Vagina (tissue), 2 donors: ENCODE data around the gene B4GALT1. TPM values are rescaled to one million over a fixed set of nuclear protein-coding genes. Genes with fewer than 3 reads are reported as not detected.
"Not testable (repeated sequence)": the region's sequence is repeated elsewhere in the genome, so short reads cannot be mapped to it uniquely, and the experiment has no call there.

ENCODE experiments used
- DNase-seq, 2 donors: peaks; one replicate each; pipeline ENCODE4 v3.0.0-alpha.2; 2017; ENCODE audit errors: extremely low spot score in 2 of 2
- H3K27ac ChIP-seq: fragments of 200-600 bp; sonication (generic); one replicate; pipeline ENCODE4 v1.5.1; 2019
- H3K27me3 ChIP-seq: fragments of 200-600 bp; sonication (generic); one replicate; pipeline ENCODE4 v1.5.1; 2019
- H3K36me3 ChIP-seq, 2 donors: fragments of 200-600 bp; sonication (generic); one replicate each; pipeline ENCODE4 v1.5.1; 2017 to 2019
- H3K4me1 ChIP-seq: fragments of 200-600 bp; sonication (generic); one replicate; pipeline ENCODE4 v1.5.1; 2019
- H3K4me3 ChIP-seq, 2 donors: fragments of 200-600 bp; sonication (generic); 1 replicate in 1 of 2; 2 replicates in 1 of 2; pipeline ENCODE4 v1.5.1; 2016 to 2019
- H3K9me3 ChIP-seq: fragments of 200-600 bp; sonication (generic); one replicate; pipeline ENCODE4 v1.5.1; 2019
- POLR2A ChIP-seq, 2 donors: fragments of 450-650 bp; IDR thresholded peaks; one replicate each; pipeline ENCODE4 v1.6.1; 2017; ENCODE audit warnings: antibody characterized with exemption in 2 of 2, mild to moderate bottlenecking in 2 of 2, moderate library complexity in 2 of 2
- POLR2AphosphoS5 ChIP-seq, 2 donors: sonication (generic); formaldehyde crosslinking; IDR thresholded peaks; one replicate each; pipeline ENCODE4 v1.9.0; 2017; ENCODE audit warnings: antibody characterized with exemption in 2 of 2, mild to moderate bottlenecking in 2 of 2, low read depth in 1 of 2; ENCODE audit not compliant: insufficient read depth in 1 of 2
- intact Hi-C: fragments of 100-400 bp; cut with DNase I; formaldehyde crosslinking; loops from one replicate; pipeline ENCODE4 v1.15.1; 2023
- total RNA-seq: library from RNA; depleted of rRNA; stranded (reverse); fragments of >200 nt; gene quantifications from one replicate; pipeline ENCODE4 v1.2.3, GENCODE V29; 2016
- TF ChIP-seq, protein P1 (sequence below), 3 experiments: fragments of 450-650 bp in 2 of 3; fragments of 200-600 bp in 1 of 3; sonication (generic) in 1 of 3; IDR thresholded peaks; one replicate each; pipeline ENCODE4 v1.5.1; 2017 to 2019; ENCODE audit warnings: antibody characterized with exemption in 3 of 3, mild to moderate bottlenecking in 2 of 3, moderate library complexity in 2 of 3

Gene B4GALT1
- total RNA-seq, 1 donor from 2014 or later: 85.2 TPM

DNA sequence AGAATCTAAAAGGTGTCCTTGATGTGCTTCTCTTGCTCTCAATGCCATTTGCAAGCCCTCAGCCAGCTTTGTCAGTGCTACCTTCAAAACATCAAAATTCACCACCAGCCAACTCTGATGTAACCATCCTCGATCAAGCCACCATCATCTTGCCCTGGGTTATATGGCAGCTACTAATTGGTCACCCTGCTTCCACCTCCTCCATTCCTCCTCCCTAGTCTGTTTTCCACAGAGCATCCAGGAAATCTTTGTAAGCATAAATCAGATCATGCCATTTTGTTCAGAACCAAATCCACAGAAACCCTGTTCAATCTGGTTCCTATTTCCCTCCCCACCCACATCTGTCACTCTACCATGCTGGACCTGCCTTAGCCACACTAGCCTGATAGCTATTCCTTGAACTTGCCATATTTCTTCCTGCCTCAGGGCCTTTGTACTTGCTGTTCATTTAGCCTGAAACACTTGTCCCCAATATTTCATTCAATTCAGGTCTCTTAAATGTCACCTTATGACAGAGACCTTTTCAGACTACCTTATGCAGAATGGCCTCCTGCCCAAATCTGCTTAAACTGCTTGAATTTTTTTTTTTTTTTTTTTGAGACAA is 1.9 kb upstream of the B4GALT1 start:
- H3K27ac ChIP-seq: peak overlapping the region; percentile 97
- peak; percentile 52 to 85 for DNase-seq
- H3K4me3 ChIP-seq: no peak overlapping the region
- intact Hi-C loops: no loop called here
- H3K36me3 ChIP-seq: no peaks in the 10 kb centered on the region
- TF ChIP-seq POLR2AphosphoS5 (IDR thresholded peaks at IDR 0.05; ENCODE audit: insufficient read depth in 1 of 2, low read depth in 1 of 2) (no peak), POLR2A (IDR thresholded peaks at IDR 0.05) (no peak)
- TF ChIP-seq, protein P1, sequence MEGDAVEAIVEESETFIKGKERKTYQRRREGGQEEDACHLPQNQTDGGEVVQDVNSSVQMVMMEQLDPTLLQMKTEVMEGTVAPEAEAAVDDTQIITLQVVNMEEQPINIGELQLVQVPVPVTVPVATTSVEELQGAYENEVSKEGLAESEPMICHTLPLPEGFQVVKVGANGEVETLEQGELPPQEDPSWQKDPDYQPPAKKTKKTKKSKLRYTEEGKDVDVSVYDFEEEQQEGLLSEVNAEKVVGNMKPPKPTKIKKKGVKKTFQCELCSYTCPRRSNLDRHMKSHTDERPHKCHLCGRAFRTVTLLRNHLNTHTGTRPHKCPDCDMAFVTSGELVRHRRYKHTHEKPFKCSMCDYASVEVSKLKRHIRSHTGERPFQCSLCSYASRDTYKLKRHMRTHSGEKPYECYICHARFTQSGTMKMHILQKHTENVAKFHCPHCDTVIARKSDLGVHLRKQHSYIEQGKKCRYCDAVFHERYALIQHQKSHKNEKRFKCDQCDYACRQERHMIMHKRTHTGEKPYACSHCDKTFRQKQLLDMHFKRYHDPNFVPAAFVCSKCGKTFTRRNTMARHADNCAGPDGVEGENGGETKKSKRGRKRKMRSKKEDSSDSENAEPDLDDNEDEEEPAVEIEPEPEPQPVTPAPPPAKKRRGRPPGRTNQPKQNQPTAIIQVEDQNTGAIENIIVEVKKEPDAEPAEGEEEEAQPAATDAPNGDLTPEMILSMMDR (IDR thresholded peaks at IDR 0.05): no peak
- no peaks in the 10 kb centered on the region for H3K27me3 ChIP-seq
- peaks cover 29% of the 10 kb centered on the region for H3K4me1 ChIP-seq
- no peaks in the 10 kb centered on the region for H3K9me3 ChIP-seq

DNA sequence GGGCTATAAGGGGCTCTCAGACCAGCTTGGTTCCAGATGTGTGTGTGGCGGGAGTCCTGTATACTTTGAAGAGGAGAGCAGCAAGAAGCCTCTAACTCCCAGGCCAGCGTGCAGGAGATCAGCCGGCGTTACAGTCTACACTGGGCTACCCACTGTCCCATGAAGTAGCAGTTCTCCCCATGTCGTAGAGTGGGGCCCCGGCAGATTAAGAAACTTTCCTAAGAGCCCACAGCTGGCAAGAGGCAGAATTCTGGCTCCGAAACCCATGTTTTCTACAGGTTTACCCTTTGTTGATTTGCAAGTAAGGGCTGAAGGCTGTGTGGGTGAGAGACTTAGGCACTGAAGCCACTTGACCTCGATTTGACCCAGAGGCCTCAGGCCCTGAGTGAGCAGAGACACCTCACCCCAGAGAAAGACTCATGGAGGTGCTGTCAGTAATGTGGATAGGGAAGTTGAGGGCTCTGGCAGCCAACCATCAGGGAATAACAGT is 881 bp upstream of the B4GALT1 start:
- H3K4me1 ChIP-seq: peaks cover 40% of the 10 kb centered on the region
- no peaks in the 10 kb centered on the region for H3K36me3 ChIP-seq
- no peaks in the 10 kb centered on the region for H3K27me3 ChIP-seq
- no peaks in the 10 kb centered on the region for H3K9me3 ChIP-seq
- TF ChIP-seq, protein P1 (IDR thresholded peaks at IDR 0.05): no peak
- no peak for TF ChIP-seq POLR2AphosphoS5 (IDR thresholded peaks at IDR 0.05; ENCODE audit: insufficient read depth in 1 of 2, low read depth in 1 of 2)
- no peak for TF ChIP-seq POLR2A (IDR thresholded peaks at IDR 0.05)
- intact Hi-C loops: loop anchor here (2.0 kb wide), 1 partner anchor 139 kb away; no protein-coding TSS in a partner anchor
- peak; percentile 92 to 94 for DNase-seq
- H3K4me3 ChIP-seq: peak overlapping the region; percentile 79 to 91
- peak overlapping the region; percentile 97 for H3K27ac ChIP-seq

DNA sequence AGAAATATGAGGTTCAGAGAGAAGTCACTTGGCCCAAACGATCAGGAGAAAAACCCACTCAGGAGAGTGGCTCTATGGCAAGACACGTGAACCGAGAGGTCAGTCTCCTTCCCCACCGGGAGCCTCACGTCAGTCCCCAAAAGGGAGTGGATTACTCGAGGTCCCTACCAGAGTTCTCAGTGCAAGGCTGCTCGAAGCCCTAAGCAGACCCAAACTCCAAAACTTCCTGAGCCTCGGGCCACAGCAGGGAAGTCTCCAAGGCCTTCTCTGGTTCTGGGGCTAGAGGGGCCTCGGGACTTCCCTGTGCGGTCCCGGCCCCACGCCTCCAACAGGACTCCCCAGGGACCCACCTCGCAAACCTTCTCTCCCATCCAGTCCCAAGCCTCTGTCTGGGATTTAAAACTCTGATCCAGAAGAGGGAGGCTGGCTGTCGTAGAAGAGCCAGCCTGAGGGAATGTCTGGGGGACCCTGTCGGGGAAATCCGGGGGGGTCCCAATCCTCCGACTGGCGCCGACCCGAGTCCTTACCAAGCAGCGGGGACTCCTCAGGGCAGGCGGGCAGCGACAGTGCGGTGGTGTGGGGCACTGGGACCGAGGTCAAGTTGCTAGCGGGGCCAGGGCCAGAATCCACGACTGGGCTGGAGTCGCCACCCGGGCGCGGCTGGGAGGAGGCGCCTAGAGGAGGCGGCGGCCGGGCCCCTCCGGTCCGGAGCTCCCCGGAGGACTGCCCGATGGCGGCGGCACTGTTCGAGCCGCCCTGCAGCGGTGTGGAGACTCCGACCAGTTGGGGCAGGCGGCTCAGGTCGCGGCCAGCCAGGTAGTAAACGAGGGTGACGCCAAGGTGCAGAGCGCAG is 679 bp downstream of the B4GALT1 start:
- Histone ChIP-seq H3K4me3 (peak overlapping the region; percentile 79 to 91), H3K4me1 (peaks cover 55% of the 10 kb centered on the region), H3K27ac (peak overlapping the region; percentile 98), H3K36me3 (no peaks in the 10 kb centered on the region), H3K27me3 (no peaks in the 10 kb centered on the region), H3K9me3 (no peaks in the 10 kb centered on the region)
- intact Hi-C loops: loop anchor here (2.0 kb wide), 1 partner anchor 138 kb away; no protein-coding TSS in a partner anchor
- TF ChIP-seq, protein P1 (IDR thresholded peaks at IDR 0.05): no peak
- TF ChIP-seq POLR2A (IDR thresholded peaks at IDR 0.05) (no peak), POLR2AphosphoS5 (IDR thresholded peaks at IDR 0.05; ENCODE audit: insufficient read depth in 1 of 2, low read depth in 1 of 2) (peak; percentile 4 to 76)
- DNase-seq: peak; percentile 91 to 92

DNA sequence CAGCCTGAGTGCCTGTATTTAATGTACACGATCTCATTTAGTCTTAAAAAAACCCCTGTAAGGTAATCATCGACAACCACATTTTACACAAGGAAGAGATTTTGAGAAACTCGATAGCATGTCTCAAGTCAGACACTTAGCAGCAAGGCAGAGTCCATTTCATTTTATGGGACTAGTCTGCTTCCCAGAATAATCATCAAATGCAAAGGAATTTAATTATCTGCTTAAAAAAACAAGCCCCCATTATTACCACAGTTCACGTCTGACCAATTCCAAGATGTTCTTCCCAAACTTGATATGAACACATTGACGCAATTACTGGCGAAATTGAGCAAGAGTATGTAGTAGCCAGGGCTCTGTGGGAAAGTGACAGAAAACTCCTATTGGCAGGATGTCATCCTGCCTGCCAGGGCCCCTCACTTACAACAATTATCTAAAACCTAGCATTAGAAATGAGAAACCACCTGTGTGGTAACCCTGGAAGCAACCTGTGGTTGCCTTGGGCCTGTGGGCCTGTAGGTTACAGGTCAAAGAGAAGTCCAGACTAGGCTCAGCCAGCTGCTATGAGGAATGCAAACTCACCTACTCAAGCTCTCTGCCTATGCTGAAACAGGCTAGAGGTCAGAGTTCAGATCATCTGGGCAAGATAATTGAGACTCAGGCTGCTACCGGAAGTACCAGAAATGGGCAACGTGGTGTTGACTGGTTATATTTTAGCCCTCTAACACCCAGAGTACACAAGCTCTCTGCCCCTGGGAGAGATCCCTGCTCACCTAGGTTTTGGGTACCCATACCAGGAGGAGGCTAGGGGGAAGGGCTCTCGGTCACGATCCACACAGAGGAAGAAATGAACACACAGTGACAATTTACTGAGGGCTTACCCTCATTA is 1.6 kb downstream of the B4GALT1 start:
- TF ChIP-seq POLR2AphosphoS5 (IDR thresholded peaks at IDR 0.05; ENCODE audit: insufficient read depth in 1 of 2, low read depth in 1 of 2) (peak in 1 of 2 donors; percentile 88), POLR2A (IDR thresholded peaks at IDR 0.05) (no peak)
- TF ChIP-seq, protein P1 (IDR thresholded peaks at IDR 0.05): no peak
- intact Hi-C loops: loop anchor here (1.0 to 2.0 kb wide), 2 partner anchors 32 to 137 kb away; no protein-coding TSS in a partner anchor

DNA sequence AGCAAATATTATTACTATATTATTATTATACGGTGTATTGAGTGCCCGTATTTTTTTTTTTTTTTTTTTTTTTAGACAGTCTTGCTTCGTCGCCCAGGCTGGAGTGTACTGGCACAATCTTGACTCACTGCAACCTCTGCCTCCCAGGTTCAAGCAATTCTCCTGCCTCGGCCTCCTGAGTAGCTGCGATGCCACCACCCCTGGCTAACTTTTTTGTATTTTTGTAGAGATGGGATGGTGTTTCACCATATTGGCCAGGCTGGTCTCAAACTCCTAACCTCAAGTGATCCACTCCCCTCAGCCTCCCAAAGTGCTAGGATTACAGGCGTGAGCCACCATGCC is 2.2 kb downstream of the B4GALT1 start:
- Histone ChIP-seq H3K27ac (peak overlapping the region; percentile 98), H3K4me1 (peaks cover 71% of the 10 kb centered on the region), H3K4me3 (peak overlapping the region; percentile 79 to 91)
- intact Hi-C loops: loop anchor here (1.0 kb wide), 1 partner anchor 32 kb away; no protein-coding TSS in a partner anchor
- H3K27me3 ChIP-seq, H3K36me3 ChIP-seq, H3K9me3 ChIP-seq: not testable (repeated sequence)
- peak in 1 of 2 donors; percentile 83 for DNase-seq

More for the DNA sequence above, 1.6 kb downstream of the B4GALT1 start:
- DNase-seq: peak; percentile 90 to 94
- peak overlapping the region; percentile 79 to 91 for H3K4me3 ChIP-seq
- no peaks in the 10 kb centered on the region for H3K36me3 ChIP-seq
- peaks cover 65% of the 10 kb centered on the region for H3K4me1 ChIP-seq
- H3K9me3 ChIP-seq: no peaks in the 10 kb centered on the region
- no peaks in the 10 kb centered on the region for H3K27me3 ChIP-seq
- H3K27ac ChIP-seq: peak overlapping the region; percentile 98
